ENCODE results near the gene TULP3.
"Not testable (repeated sequence)": the region's sequence is repeated elsewhere in the genome, so short reads cannot be mapped to it uniquely, and the experiment has no call there.

TULP3 gene

DNA sequence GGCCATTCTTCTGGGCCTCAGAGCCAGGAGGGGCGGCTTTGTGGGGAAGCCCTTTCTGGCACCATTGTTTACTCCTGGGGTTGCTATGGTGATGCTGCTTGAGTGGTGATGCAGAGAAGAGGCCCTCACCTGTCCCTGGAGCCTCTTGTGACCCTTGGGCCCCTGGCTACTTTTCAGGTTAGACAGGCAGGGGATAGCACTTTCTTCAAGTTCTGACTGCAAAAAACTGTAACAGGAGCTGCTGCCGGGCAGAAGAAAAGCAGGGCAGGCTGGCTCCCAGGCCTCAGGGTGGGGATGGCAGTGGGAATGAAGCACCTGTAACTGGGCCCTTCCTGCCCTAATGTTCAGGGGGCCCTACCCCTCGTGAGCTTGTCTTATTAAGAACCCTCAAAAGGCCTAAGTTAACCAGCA, 33.7 kb upstream of the TULP3 start, which contains the start of gene TEX52:
TEX52 (minus strand) TSS at position 19 of the 411 bp plus-strand sequence; CDS start at position 6, 13 bp downstream.
- TF ChIP-seq TAF1 (IDR thresholded peaks at IDR 0.05; ENCODE audit: borderline replicate concordance, low read depth, low read length): no peak
- no peak for TF ChIP-seq POLR2A (IDR thresholded peaks at IDR 0.05; ENCODE audit: low read depth, low read length)
- TF ChIP-seq POLR2AphosphoS5 (IDR thresholded peaks at IDR 0.05; ENCODE audit: low read depth, low read length): no peak
- no peak for DNase-seq (ENCODE audit: insufficient read length)
- no peak for FAIRE-seq

- DNase-seq (ENCODE audit: insufficient read length) (no peak), FAIRE-seq (no peak)
- TF ChIP-seq POLR2AphosphoS5 (IDR thresholded peaks at IDR 0.05; ENCODE audit: low read depth, low read length) (no peak), POLR2A (IDR thresholded peaks at IDR 0.05; ENCODE audit: low read depth, low read length) (no peak), TAF1 (IDR thresholded peaks at IDR 0.05; ENCODE audit: borderline replicate concordance, low read depth, low read length) (no peak)
These were observed 33.1 kb upstream of the TULP3 start for GRCh38 chr12:2857576-2857975.

- no peak for TF ChIP-seq POLR2AphosphoS5 (IDR thresholded peaks at IDR 0.05; ENCODE audit: low read depth, low read length)
- TF ChIP-seq POLR2A (IDR thresholded peaks at IDR 0.05; ENCODE audit: low read depth, low read length): peak; percentile 38; the same call in 1 of the 2 replicates
- TF ChIP-seq TAF1 (IDR thresholded peaks at IDR 0.05; ENCODE audit: borderline replicate concordance, low read depth, low read length): no peak
- FAIRE-seq: no peak
- DNase-seq (ENCODE audit: insufficient read length): no peak
These were observed 32.4 kb upstream of the TULP3 start for GRCh38 chr12:2858334-2858733.

- no peak for FAIRE-seq
- DNase-seq (ENCODE audit: insufficient read length): no peak
- TF ChIP-seq POLR2A (IDR thresholded peaks at IDR 0.05; ENCODE audit: low read depth, low read length) (no peak), TAF1 (IDR thresholded peaks at IDR 0.05; ENCODE audit: borderline replicate concordance, low read depth, low read length) (no peak), POLR2AphosphoS5 (IDR thresholded peaks at IDR 0.05; ENCODE audit: low read depth, low read length) (no peak)
These were observed 31.7 kb upstream of the TULP3 start for GRCh38 chr12:2858944-2859421.

- DNase-seq (ENCODE audit: insufficient read length) (no peak), FAIRE-seq (no peak)
- TF ChIP-seq POLR2A (IDR thresholded peaks at IDR 0.05; ENCODE audit: low read depth, low read length) (no peak), TAF1 (IDR thresholded peaks at IDR 0.05; ENCODE audit: borderline replicate concordance, low read depth, low read length) (no peak), POLR2AphosphoS5 (IDR thresholded peaks at IDR 0.05; ENCODE audit: low read depth, low read length) (no peak)
These were observed 30.5 kb upstream of the TULP3 start for GRCh38 chr12:2860170-2860569.

DNA sequence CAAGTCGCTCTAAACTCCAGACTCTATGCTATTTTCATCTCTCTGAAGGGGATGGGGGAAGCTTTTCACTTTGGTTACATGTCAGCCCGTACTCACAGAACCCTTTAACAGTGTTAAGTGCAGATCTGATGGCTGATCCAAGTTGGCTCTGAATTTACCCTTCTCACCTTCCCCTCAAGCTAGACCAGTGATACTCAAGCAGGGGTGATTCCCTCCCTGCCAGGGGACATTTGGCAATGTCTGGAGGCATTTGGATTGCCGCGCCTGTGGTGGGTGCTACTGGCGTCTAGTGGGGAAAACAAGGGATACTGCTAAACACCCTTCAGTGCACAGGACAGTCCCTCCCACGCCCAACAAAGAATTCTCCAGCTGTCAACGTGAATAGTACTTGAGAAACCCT, 27.8 kb upstream of the TULP3 start:
- DNase-seq (ENCODE audit: insufficient read length): no peak
- FAIRE-seq: no peak
- TF ChIP-seq POLR2AphosphoS5 (IDR thresholded peaks at IDR 0.05; ENCODE audit: low read depth, low read length): no peak
- no peak for TF ChIP-seq POLR2A (IDR thresholded peaks at IDR 0.05; ENCODE audit: low read depth, low read length)
- TF ChIP-seq TAF1 (IDR thresholded peaks at IDR 0.05; ENCODE audit: borderline replicate concordance, low read depth, low read length): no peak

GRCh38 chr12:2863402-2863801, 27.3 kb upstream of the TULP3 start:
- FAIRE-seq; DNase-seq (ENCODE audit: insufficient read length): not testable (repeated sequence)

DNA sequence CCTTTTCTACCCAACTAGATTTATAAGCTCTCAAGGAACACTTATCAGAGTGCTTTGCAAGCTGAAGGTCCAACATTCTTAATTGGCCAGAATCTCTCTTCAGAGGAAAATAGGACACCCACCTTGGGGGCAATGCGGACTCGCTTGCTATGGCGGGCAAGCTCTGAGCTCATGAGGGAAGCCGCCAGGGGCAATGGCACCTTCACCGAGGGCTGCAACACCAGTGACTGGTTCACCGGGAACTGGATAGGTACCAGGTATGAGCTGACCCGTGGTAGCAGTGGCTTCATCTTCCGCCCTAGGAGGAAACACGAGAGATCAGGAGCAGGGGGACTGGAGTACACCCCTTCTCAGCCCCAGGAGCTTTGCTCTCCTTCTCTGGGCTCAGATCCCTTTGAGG, 26.5 kb upstream of the TULP3 start:
- no peak for FAIRE-seq

GRCh38 chr12:2868986-2869632, 21.6 kb upstream of the TULP3 start:
- not testable (repeated sequence) for FAIRE-seq; DNase-seq (ENCODE audit: insufficient read length)

More for the DNA sequence above, 26.5 kb upstream of the TULP3 start:
- DNase-seq (ENCODE audit: insufficient read length): no peak
- no peak for TF ChIP-seq TAF1 (IDR thresholded peaks at IDR 0.05; ENCODE audit: borderline replicate concordance, low read depth, low read length)

GRCh38 chr12:2876431-2877046, 14.2 kb upstream of the TULP3 start:
- TF ChIP-seq TAF1 (IDR thresholded peaks at IDR 0.05; ENCODE audit: borderline replicate concordance, low read depth, low read length) (no peak), POLR2AphosphoS5 (IDR thresholded peaks at IDR 0.05; ENCODE audit: low read depth, low read length) (no peak), POLR2A (IDR thresholded peaks at IDR 0.05; ENCODE audit: low read depth, low read length) (no peak)
- DNase-seq (ENCODE audit: insufficient read length): no peak
- peak; percentile 40 for FAIRE-seq

- peak; percentile 91 for DNase-seq (ENCODE audit: insufficient read length)
- FAIRE-seq: peak; percentile 95
- peak; percentile 66 for TF ChIP-seq POLR2AphosphoS5 (IDR thresholded peaks at IDR 0.05; ENCODE audit: low read depth, low read length)
- peak; percentile 66; the same call in 1 of the 2 replicates for TF ChIP-seq POLR2A (IDR thresholded peaks at IDR 0.05; ENCODE audit: low read depth, low read length)
- TF ChIP-seq TAF1 (IDR thresholded peaks at IDR 0.05; ENCODE audit: borderline replicate concordance, low read depth, low read length): peak; percentile 76
These were observed 13.4 kb upstream of the TULP3 start, which contains the start of the genes FOXM1 and RHNO1 for GRCh38 chr12:2877047-2877952. TSS of gene FOXM1 (minus strand) at chr12:2877174. CDS start at chr12:2874478, 2,696 bp downstream. TSS of gene RHNO1 (plus strand) at chr12:2877223. CDS start at chr12:2885367, 8,144 bp downstream.
